ENCODE results near the gene SPATC1L.

Gene SPATC1L

DNA sequence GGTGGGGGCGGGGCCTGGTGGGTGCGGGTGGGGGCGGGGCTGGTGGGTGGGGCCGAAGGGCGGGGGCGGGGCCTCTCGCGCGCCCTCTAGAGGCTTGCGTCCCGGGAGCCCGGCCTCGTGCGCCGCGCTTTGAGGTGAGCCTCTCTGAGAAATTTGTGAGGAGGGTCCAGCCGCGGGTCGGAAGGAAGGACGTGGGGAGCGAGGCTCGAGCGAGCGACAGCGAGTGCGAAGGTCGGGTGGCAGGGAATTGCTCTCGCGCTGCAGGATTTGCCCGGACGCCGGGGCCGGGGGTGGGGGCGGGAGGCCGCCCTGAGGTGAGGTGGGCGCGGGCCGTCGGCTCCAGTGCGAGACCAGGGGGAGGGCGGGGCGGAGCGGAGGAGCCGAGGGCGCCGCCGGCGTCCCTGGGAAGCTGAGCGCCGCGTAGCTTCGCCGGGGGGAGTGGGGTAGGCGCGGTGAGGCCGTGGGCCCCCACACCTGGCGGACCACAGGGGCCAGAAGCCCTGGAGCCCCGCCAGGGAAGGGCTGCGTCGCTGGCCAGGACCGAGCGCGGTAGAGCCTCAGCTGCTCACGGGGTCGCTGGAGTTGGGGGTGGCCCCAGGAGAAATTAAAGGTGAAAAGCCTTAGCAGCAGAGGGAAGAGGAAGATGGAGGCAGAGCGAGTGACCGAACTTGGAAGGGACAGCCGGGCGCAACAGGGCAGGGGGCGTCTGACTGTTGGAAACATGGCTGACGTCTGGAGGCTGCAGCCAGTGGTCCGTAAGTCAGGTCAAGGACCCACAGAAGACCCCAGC, 45.1 kb upstream of the SPATC1L start (continued):
- TF ChIP-seq KLF9 (tag by site-specific recombination; IDR thresholded peaks at IDR 0.05; ENCODE audit: low read depth) (peak; percentile 93), ZNF169 (tag by site-specific recombination; IDR thresholded peaks at IDR 0.05) (no peak), ZNF138 (tag by site-specific recombination; IDR thresholded peaks at IDR 0.05; ENCODE audit: borderline replicate concordance) (no peak), GLIS1 (tag by site-specific recombination; IDR thresholded peaks at IDR 0.05) (peak; percentile 55; the same call in 1 of the 2 replicates), KLF17 (tag by site-specific recombination; IDR thresholded peaks at IDR 0.05) (peak; percentile 87), KLF1 (tag by site-specific recombination; IDR thresholded peaks at IDR 0.05) (peak; percentile 67), ZNF157 (tag by site-specific recombination; IDR thresholded peaks at IDR 0.05) (no peak), ZNF48 (tag by site-specific recombination; IDR thresholded peaks at IDR 0.05) (no peak), ZNF585B (tag by site-specific recombination; IDR thresholded peaks at IDR 0.05) (no peak), HOXC10 (CRISPR knock-in tag; IDR thresholded peaks at IDR 0.05) (no peak)
- TF ChIP-seq, protein P1, sequence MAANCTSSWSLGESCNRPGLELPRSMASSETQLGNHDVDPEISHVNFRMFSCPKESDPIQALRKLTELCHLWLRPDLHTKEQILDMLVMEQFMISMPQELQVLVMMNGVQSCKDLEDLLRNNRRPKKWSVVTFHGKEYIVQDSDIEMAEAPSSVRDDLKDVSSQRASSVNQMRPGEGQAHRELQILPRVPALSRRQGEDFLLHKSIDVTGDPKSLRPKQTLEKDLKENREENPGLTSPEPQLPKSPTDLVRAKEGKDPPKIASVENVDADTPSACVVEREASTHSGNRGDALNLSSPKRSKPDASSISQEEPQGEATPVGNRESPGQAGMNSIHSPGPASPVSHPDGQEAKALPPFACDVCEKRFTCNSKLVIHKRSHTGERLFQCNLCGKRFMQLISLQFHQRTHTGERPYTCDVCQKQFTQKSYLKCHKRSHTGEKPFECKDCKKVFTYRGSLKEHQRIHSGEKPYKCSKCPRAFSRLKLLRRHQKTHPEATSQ (tag by site-specific recombination; IDR thresholded peaks at IDR 0.05): peak; percentile 37; the same call in 1 of the 2 replicates

DNA sequence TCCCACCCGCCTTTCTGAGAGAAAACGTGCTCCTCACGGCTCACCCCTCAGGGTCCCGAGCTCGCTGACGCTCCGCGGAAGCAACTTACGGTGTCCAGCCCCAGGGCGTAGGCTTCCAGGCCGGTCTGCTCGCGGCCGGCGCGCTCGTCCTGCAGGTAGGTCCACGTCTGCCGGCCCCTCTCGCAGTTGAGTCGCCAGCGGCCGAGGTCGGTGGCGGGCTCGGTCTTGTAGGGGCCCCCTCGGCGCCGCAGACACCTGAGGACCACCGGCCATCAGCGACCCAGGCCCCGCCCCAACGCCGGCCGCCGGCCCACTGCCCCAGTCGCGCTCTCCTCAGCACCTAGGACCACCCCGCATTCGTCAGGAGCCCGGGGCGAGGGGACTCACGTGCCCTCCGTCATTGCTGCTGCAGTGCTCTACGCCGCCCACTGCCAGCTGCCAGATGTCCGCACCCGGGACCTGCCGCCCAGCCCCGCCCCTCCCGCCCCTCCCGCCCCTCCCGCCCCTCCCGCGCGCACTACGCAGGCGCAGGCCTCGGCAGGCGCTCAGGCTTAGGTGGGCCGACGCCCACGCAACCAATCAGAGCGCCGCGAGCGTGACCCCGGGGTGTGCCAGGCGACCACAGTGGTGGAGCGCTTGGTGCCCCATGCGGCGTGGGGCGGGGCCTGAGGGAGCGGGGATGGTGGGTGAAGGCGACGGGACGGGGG, 44.2 kb upstream of the SPATC1L start, which contains the start of gene LSS:
TSS of gene LSS (minus strand) at position 430 of the 707 bp plus-strand sequence. CDS start at position 401, 29 bp downstream.
- H3K9me3 ChIP-seq (ENCODE audit: control insufficient read depth, insufficient read depth, low read depth, low read length): no peaks in the 10 kb centered on the region
- peak within 1 kb of the TSS; percentile 56 for H3K4me3 ChIP-seq (ENCODE audit: low read depth, low read length)
- ChIA-PET POLR2A (interaction anchor here (0.9 to 1.3 kb wide), 5 partner anchors 13 to 247 kb away, joined by 3 to 4 read pairs (median 3); partner anchors contain the start of genes COL6A1 and YBEY), CTCF (interaction anchor here (0.6 to 1.5 kb wide), 6 partner anchors 8 to 100 kb away, joined by 3 to 8 read pairs (median 4); no protein-coding TSS in a partner anchor)
- H3K36me3 ChIP-seq (ENCODE audit: control insufficient read depth in 2 of 2, insufficient read depth in 1 of 2, low read length in 2 of 2): peaks cover 6 to 33% of the 10 kb centered on the region in 2 experiments
- H3K4me1 ChIP-seq (ENCODE audit: control insufficient read depth, insufficient read depth, low read length): peaks cover 8% of the 10 kb centered on the region; the same call in 1 of the 2 replicates
- peak within 1 kb of the TSS; percentile 81; the same call in 1 of the 2 replicates for H3K27ac ChIP-seq (ENCODE audit: extremely low read depth, low read depth, low read length)
- peak; percentile 61; the same call in 1 of the 2 replicates for TF ChIP-seq OVOL3 (tag by site-specific recombination; IDR thresholded peaks at IDR 0.05)
- TF ChIP-seq ZNF629 (tag by site-specific recombination; IDR thresholded peaks at IDR 0.05): peak; percentile 73
- no peak for TF ChIP-seq ZFP37 (tag by site-specific recombination; IDR thresholded peaks at IDR 0.05)
- no peak for TF ChIP-seq ZNF513 (tag by site-specific recombination; IDR thresholded peaks at IDR 0.05)
- TF ChIP-seq, protein P2, sequence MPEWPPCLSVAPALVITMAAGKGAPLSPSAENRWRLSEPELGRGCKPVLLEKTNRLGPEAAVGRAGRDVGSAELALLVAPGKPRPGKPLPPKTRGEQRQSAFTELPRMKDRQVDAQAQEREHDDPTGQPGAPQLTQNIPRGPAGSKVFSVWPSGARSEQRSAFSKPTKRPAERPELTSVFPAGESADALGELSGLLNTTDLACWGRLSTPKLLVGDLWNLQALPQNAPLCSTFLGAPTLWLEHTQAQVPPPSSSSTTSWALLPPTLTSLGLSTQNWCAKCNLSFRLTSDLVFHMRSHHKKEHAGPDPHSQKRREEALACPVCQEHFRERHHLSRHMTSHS (tag by site-specific recombination; IDR thresholded peaks at IDR 0.05): no peak
- no peak for TF ChIP-seq HOXD13 (CRISPR knock-in tag; IDR thresholded peaks at IDR 0.05; ENCODE audit: borderline replicate concordance)
- TF ChIP-seq ZNF449 (tag by site-specific recombination; IDR thresholded peaks at IDR 0.05): no peak; the same call in 1 of the 2 replicates
- peak; percentile 55 for TF ChIP-seq GLIS1 (tag by site-specific recombination; IDR thresholded peaks at IDR 0.05)
- TF ChIP-seq ZNF76 (tag by site-specific recombination; IDR thresholded peaks at IDR 0.05; ENCODE audit: borderline replicate concordance, low read depth): peak; percentile 60
- TF ChIP-seq, protein P3, sequence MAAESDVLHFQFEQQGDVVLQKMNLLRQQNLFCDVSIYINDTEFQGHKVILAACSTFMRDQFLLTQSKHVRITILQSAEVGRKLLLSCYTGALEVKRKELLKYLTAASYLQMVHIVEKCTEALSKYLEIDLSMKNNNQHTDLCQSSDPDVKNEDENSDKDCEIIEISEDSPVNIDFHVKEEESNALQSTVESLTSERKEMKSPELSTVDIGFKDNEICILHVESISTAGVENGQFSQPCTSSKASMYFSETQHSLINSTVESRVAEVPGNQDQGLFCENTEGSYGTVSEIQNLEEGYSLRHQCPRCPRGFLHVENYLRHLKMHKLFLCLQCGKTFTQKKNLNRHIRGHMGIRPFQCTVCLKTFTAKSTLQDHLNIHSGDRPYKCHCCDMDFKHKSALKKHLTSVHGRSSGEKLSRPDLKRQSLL (tag by site-specific recombination; IDR thresholded peaks at IDR 0.05): no peak
- TF ChIP-seq BCL11B (tag by site-specific recombination; IDR thresholded peaks at IDR 0.05; ENCODE audit: low read depth): 0 out of 2 replicates have a peak, but pooled peaks have one; percentile 24
- no peak for TF ChIP-seq PRDM1 (tag by site-specific recombination; IDR thresholded peaks at IDR 0.05)
- TF ChIP-seq WT1 (tag by site-specific recombination; IDR thresholded peaks at IDR 0.05): no peak; the same call in 1 of the 2 replicates
- no peak for TF ChIP-seq ZNF311 (tag by site-specific recombination; IDR thresholded peaks at IDR 0.05; ENCODE audit: borderline replicate concordance)
- TF ChIP-seq ZNF146 (tag by site-specific recombination; IDR thresholded peaks at IDR 0.05): peak; percentile 30; the same call in 1 of the 2 replicates

All from HEK293 (cell line).